Right lobe of liver (tissue), 6 donors: ENCODE results near the gene LRRC32. TPM values are rescaled to one million over a fixed set of nuclear protein-coding genes. Genes with fewer than 3 reads are reported as not detected.

Experiments used
- ATAC-seq, 4 donors: fragments of 200-7000 bp; cut with Tn5 transposase; one replicate each; pipeline ENCODE4 v1.9.1; 2020; ENCODE audit warnings: mild to moderate bottlenecking in 4 of 4, moderate library complexity in 4 of 4
- DNase-seq, 3 donors: peaks; one replicate each; pipeline ENCODE4 v3.0.0-alpha.2; 2020
- H3K27ac ChIP-seq, 3 donors: fragments of 200-600 bp; one replicate each; pipeline ENCODE4 v1.8.0; 2022
- H3K27me3 ChIP-seq, 2 donors: fragments of 200-600 bp; one replicate each; pipeline ENCODE4 v1.8.0; 2022
- H3K36me3 ChIP-seq, 4 donors: fragments of 200-600 bp; sonication (generic) in 1 of 4; one replicate each; pipeline versions ENCODE4 v1.5.1 to v1.8.0; 2017 to 2022; ENCODE audit warnings: control low read depth in 1 of 4
- H3K4me1 ChIP-seq, 4 donors: fragments of 200-600 bp; sonication (generic) in 1 of 4; one replicate each; pipeline versions ENCODE4 v1.5.1 to v1.8.0; 2017 to 2022; ENCODE audit warnings: control low read depth in 1 of 4
- H3K4me3 ChIP-seq, 3 donors: fragments of 200-600 bp; one replicate each; pipeline ENCODE4 v1.8.0; 2022
- H3K9me3 ChIP-seq, 4 donors: fragments of 200-600 bp; sonication (generic) in 1 of 4; one replicate each; pipeline versions ENCODE4 v1.5.1 to v1.8.0; 2017 to 2022; ENCODE audit warnings: control low read depth in 1 of 4
- POLR2A ChIP-seq: fragments of 450-650 bp; IDR thresholded peaks from one replicate; pipeline ENCODE4 v1.6.1; 2017; ENCODE audit warnings: antibody characterized with exemption, mild to moderate bottlenecking
- WGBS: methylation state at CpG from one replicate; pipeline ENCODE4 v1.1.6; 2018; ENCODE audit warnings: low coverage, low lambda C conversion rate; ENCODE audit not compliant: insufficient coverage; ENCODE audit errors: missing lambda C conversion rate; 5-methylcytosine and 5-hydroxymethylcytosine counted together
- intact Hi-C, 2 donors: fragments of 100-400 bp; cut with DNase I; formaldehyde crosslinking; loops; one replicate each; pipeline versions ENCODE4 v1.11.2 to v1.14.1; 2022
- total RNA-seq, 6 experiments: library from RNA; depleted of rRNA in 2 of 6; stranded (reverse); fragments of >200 nt in 2 of 6; fragmentation: NEBNext Ultra II Directional in 3 of 6; extraction: Animal tissue kit (Norgen Biotek cat#: 25700) in 3 of 6; gene quantifications; one replicate each; pipeline versions ENCODE4 v1.1.0 to v1.2.4, GENCODE V29; 2016 to 2023
- TF ChIP-seq, protein P1 (sequence below), 4 donors: fragments of 200-600 bp in 3 of 4; fragments of 450-650 bp in 1 of 4; IDR thresholded peaks; one replicate each; pipeline versions ENCODE4 v1.5.1 to v1.8.0; 2016 to 2022; ENCODE audit warnings: antibody characterized with exemption in 4 of 4, mild to moderate bottlenecking in 2 of 4
- donor health status: DM: no; HTN: yes; CAD: no.
- donor health status: DM: no; HTN: no; CAD: no.
- donor health status: DM: no; HTN: no; CAD: no.
- donor health status: DM: no; HTN: yes; CAD: no.
- donor health status: DM: no; HTN: yes; CAD: no.

Gene LRRC32
- total RNA-seq, 6 experiments from 2014 or later = 7.4 to 19.5 (median 14.5) TPM

DNA sequence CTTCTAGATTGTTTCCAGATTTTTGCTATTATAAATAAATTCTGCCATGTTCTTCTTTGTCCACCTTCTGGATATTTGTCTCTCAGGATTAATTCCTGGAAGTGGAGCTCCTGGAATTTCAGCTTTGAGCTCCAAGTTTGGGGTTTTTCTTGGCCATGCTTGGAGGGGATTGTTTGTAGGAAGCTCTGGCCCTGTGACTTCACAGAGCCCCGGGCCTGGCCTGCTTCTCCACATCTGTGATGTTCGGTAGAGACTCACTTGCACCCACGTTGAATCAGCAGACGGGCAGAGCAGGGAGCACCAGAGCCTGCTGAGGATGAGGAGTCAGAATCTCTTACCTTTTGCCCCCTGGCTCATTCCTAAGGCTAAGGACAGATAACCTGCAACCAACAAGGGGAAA lies 35.7 kb downstream of the LRRC32 start:
- intact Hi-C loops = no loop called here
- Histone ChIP-seq H3K4me3 (no peak overlapping the region), H3K36me3 (no peaks in the 10 kb centered on the region), H3K4me1 (peaks cover 0 to 3% (median 0%) of the 10 kb centered on the region in 4 donors), H3K27ac (no peak overlapping the region), H3K27me3 (no peaks in the 10 kb centered on the region), H3K9me3 (no peaks in the 10 kb centered on the region)
- no peak for TF ChIP-seq POLR2A
- TF ChIP-seq, protein P1, sequence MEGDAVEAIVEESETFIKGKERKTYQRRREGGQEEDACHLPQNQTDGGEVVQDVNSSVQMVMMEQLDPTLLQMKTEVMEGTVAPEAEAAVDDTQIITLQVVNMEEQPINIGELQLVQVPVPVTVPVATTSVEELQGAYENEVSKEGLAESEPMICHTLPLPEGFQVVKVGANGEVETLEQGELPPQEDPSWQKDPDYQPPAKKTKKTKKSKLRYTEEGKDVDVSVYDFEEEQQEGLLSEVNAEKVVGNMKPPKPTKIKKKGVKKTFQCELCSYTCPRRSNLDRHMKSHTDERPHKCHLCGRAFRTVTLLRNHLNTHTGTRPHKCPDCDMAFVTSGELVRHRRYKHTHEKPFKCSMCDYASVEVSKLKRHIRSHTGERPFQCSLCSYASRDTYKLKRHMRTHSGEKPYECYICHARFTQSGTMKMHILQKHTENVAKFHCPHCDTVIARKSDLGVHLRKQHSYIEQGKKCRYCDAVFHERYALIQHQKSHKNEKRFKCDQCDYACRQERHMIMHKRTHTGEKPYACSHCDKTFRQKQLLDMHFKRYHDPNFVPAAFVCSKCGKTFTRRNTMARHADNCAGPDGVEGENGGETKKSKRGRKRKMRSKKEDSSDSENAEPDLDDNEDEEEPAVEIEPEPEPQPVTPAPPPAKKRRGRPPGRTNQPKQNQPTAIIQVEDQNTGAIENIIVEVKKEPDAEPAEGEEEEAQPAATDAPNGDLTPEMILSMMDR (IDR thresholded peaks at IDR 0.05) = no peak
- WGBS = no CpG with 5 or more reads among the region's 4 CpGs
- DNase-seq (no peak), ATAC-seq (no peak)

DNA sequence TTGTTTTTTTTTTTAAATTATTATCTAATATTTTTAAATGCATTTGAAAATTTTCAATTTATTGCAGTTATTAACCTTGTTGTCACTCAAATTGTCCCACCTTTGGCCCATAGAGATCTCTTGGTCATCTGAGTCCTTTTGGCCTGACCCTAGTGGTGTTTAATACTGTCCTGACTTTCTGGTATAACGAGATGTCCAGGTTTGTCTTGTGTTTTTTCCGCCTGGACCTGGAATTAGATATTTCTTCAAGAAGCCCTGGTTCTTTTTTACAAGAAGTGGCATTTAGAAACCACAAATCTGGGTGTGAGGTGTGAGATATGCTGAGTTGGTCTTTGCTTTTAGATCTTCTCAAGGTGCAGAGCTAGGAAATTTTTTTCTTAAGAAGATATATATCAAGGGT lies 38.1 kb downstream of the LRRC32 start:
- Histone ChIP-seq H3K4me1 (peaks cover 0 to 4% (median 0%) of the 10 kb centered on the region in 4 donors), H3K27me3 (no peaks in the 10 kb centered on the region), H3K27ac (no peak overlapping the region), H3K9me3 (no peaks in the 10 kb centered on the region), H3K4me3 (no peak overlapping the region), H3K36me3 (no peaks in the 10 kb centered on the region)
- intact Hi-C loops = no loop called here
- DNase-seq (no peak), ATAC-seq (no peak)
- 88% methylated on average over 2 of the region's 2 CpGs for WGBS
- TF ChIP-seq POLR2A = no peak
- TF ChIP-seq, protein P1 (IDR thresholded peaks at IDR 0.05) = no peak

DNA sequence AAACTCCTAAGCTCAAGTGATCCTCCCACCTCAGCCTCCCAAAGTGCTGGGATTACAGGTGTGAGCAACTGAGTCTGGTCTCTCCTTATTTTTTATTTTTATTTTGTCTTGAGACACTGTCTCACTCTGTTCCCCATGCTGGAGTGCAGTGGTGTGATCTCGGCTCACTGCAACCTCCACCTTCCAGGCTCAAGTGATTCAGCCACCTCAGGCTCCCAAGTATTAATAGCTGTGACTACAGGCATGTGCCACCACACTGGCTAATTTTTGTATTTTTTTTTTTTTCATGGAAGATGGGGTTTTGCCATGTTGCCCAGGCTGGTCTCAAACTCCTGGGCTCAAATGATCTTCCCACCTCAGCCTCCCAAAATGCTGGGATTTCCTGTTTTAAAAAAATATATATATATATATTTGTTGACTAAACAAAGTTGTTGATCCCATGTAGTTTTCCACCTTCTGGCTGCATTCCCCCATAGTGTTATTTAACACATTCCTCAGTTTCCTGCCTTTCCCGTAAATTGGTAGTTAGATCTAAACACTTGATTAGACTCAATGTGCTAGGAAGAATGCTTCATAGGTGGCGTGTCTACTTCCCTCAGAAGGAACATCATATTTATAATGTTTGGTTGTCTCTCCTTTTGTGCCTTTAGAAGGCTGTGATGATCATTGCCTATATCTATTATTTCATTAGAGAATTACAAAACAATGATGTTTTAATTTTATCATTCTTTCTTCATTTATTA lies 38.8 kb downstream of the LRRC32 start:
- no peak for DNase-seq
- WGBS = 55% methylated on average over 3 of the region's 3 CpGs
- H3K9me3 ChIP-seq = no peaks in the 10 kb centered on the region
- H3K27ac ChIP-seq = no peak overlapping the region
- H3K4me1 ChIP-seq = peaks cover 0 to 4% (median 0%) of the 10 kb centered on the region in 4 donors
- no peaks in the 10 kb centered on the region for H3K36me3 ChIP-seq
- TF ChIP-seq POLR2A = no peak
- TF ChIP-seq, protein P1 (IDR thresholded peaks at IDR 0.05) = no peak
- intact Hi-C loops = no loop called here
- H3K27me3 ChIP-seq = no peaks in the 10 kb centered on the region
- ATAC-seq = no peak
- H3K4me3 ChIP-seq = no peak overlapping the region

DNA sequence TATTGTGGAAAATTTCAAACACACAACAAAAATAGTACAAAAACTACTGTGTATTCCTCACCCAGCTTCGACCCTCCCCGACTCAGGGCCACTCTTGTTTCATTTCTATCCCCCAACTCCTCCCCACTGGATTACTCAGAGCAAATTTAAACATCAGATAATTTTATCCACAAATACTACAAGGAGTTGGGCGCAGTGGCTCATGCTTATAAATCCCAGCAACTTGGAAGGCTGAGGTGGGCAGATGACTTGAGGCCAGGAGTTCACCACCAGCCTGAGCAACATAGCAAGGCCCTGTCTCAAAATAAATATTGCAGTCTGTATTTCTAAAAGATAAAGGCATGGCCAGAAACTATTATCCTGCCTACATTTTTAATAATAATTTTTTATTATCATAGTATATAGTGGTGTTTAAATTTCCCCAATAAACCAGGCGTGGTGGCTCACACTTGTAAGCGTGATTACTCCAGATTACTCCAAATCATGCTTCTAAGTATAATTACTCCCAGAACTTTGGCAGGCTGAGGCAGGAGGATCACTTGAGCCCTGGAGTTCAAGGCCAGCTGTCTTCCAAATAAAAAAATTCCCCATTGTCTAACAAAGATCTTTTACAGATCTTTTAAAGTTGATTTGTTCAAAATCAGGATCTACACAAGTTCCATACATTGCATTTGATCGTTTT lies 39.8 kb downstream of the LRRC32 start:
- Histone ChIP-seq H3K4me3 (no peak overlapping the region), H3K4me1 (peaks cover 0 to 4% (median 0%) of the 10 kb centered on the region in 4 donors), H3K9me3 (peaks cover 0 to 2% (median 0%) of the 10 kb centered on the region in 4 donors), H3K27me3 (no peaks in the 10 kb centered on the region), H3K36me3 (no peaks in the 10 kb centered on the region), H3K27ac (peak overlapping the region; percentile 65 to 88 (median 67))
- WGBS = 65% methylated on average over 6 of the region's 6 CpGs
- TF ChIP-seq POLR2A = no peak
- TF ChIP-seq, protein P1 (IDR thresholded peaks at IDR 0.05) = no peak
- DNase-seq = no peak
- intact Hi-C loops = no loop called here
- ATAC-seq = no peak
